ENCODE measurements around the gene HDAC4.

The HDAC4 gene

DNA sequence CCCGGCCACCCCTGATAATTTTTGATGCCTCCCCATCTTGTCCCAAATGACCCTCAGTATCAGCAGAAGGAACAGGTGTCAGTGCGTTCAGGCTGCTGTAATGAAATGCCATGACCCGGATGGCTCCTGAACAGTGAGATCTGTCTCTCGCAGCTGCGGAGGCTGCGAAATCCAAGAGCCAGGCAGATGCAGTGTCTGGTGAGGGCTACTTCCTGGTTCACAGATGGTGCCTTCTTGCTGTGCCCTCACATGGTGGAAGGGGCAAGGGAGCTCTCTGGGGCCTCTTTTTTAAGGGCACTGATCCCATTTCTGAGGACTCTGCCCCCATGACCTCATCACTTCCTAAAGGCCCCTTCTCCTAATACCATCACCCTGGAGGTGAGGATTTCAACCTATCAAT is 400.7 kb downstream of the HDAC4 start:
- TF ChIP-seq, protein P1, sequence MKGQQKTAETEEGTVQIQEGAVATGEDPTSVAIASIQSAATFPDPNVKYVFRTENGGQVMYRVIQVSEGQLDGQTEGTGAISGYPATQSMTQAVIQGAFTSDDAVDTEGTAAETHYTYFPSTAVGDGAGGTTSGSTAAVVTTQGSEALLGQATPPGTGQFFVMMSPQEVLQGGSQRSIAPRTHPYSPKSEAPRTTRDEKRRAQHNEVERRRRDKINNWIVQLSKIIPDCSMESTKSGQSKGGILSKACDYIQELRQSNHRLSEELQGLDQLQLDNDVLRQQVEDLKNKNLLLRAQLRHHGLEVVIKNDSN (IDR thresholded peaks at IDR 0.05) = no peak

- TF ChIP-seq TAF1 (IDR thresholded peaks at IDR 0.05; ENCODE audit: low read depth) (no peak), YY1 (IDR thresholded peaks at IDR 0.05; ENCODE audit: low read depth) (no peak), ZBTB7A (IDR thresholded peaks at IDR 0.05; ENCODE audit: low read depth) (no peak), TEAD4 (IDR thresholded peaks at IDR 0.05) (no peak), CEBPB (IDR thresholded peaks at IDR 0.05) (no peak), EP300 (IDR thresholded peaks at IDR 0.05; ENCODE audit: borderline replicate concordance) (no peak), FOXM1 (IDR thresholded peaks at IDR 0.05; ENCODE audit: borderline replicate concordance, low read depth) (no peak), RAD21 (IDR thresholded peaks at IDR 0.05; ENCODE audit: low read depth) (no peak), TCF12 (IDR thresholded peaks at IDR 0.05; ENCODE audit: low read depth) (no peak), CREB1 (IDR thresholded peaks at IDR 0.05; ENCODE audit: low read depth) (no peak), MAX (IDR thresholded peaks at IDR 0.05) (no peak), EGR1 (IDR thresholded peaks at IDR 0.05) (no peak), NFIC (IDR thresholded peaks at IDR 0.05) (no peak)
- TF ChIP-seq, protein P2, sequence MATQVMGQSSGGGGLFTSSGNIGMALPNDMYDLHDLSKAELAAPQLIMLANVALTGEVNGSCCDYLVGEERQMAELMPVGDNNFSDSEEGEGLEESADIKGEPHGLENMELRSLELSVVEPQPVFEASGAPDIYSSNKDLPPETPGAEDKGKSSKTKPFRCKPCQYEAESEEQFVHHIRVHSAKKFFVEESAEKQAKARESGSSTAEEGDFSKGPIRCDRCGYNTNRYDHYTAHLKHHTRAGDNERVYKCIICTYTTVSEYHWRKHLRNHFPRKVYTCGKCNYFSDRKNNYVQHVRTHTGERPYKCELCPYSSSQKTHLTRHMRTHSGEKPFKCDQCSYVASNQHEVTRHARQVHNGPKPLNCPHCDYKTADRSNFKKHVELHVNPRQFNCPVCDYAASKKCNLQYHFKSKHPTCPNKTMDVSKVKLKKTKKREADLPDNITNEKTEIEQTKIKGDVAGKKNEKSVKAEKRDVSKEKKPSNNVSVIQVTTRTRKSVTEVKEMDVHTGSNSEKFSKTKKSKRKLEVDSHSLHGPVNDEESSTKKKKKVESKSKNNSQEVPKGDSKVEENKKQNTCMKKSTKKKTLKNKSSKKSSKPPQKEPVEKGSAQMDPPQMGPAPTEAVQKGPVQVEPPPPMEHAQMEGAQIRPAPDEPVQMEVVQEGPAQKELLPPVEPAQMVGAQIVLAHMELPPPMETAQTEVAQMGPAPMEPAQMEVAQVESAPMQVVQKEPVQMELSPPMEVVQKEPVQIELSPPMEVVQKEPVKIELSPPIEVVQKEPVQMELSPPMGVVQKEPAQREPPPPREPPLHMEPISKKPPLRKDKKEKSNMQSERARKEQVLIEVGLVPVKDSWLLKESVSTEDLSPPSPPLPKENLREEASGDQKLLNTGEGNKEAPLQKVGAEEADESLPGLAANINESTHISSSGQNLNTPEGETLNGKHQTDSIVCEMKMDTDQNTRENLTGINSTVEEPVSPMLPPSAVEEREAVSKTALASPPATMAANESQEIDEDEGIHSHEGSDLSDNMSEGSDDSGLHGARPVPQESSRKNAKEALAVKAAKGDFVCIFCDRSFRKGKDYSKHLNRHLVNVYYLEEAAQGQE (IDR thresholded peaks at IDR 0.05; ENCODE audit: low read depth) = no peak
- TF ChIP-seq, protein P1 (IDR thresholded peaks at IDR 0.05) = no peak
These were observed 401.5 kb downstream of the HDAC4 start for GRCh38 chr2:238999291-238999741.

GRCh38 chr2:238998801-238999200 is 402.0 kb downstream of the HDAC4 start:
- TF ChIP-seq ZBTB7A (IDR thresholded peaks at IDR 0.05; ENCODE audit: low read depth) (no peak), CREB1 (IDR thresholded peaks at IDR 0.05; ENCODE audit: low read depth) (no peak), YY1 (IDR thresholded peaks at IDR 0.05; ENCODE audit: low read depth) (no peak), EGR1 (IDR thresholded peaks at IDR 0.05) (no peak), EP300 (IDR thresholded peaks at IDR 0.05; ENCODE audit: borderline replicate concordance) (no peak), NFIC (IDR thresholded peaks at IDR 0.05) (no peak), MAX (IDR thresholded peaks at IDR 0.05) (no peak), TCF12 (IDR thresholded peaks at IDR 0.05; ENCODE audit: low read depth) (no peak), FOXM1 (IDR thresholded peaks at IDR 0.05; ENCODE audit: borderline replicate concordance, low read depth) (no peak), TEAD4 (IDR thresholded peaks at IDR 0.05) (no peak), TAF1 (IDR thresholded peaks at IDR 0.05; ENCODE audit: low read depth) (no peak), CEBPB (IDR thresholded peaks at IDR 0.05) (no peak)
- TF ChIP-seq, protein P1 (IDR thresholded peaks at IDR 0.05) = no peak
- TF ChIP-seq, protein P2 (IDR thresholded peaks at IDR 0.05; ENCODE audit: low read depth) = no peak

All from Ishikawa (cell line).